Measurements from ENCODE around the gene CSNK1G2.

The CSNK1G2 gene

DNA sequence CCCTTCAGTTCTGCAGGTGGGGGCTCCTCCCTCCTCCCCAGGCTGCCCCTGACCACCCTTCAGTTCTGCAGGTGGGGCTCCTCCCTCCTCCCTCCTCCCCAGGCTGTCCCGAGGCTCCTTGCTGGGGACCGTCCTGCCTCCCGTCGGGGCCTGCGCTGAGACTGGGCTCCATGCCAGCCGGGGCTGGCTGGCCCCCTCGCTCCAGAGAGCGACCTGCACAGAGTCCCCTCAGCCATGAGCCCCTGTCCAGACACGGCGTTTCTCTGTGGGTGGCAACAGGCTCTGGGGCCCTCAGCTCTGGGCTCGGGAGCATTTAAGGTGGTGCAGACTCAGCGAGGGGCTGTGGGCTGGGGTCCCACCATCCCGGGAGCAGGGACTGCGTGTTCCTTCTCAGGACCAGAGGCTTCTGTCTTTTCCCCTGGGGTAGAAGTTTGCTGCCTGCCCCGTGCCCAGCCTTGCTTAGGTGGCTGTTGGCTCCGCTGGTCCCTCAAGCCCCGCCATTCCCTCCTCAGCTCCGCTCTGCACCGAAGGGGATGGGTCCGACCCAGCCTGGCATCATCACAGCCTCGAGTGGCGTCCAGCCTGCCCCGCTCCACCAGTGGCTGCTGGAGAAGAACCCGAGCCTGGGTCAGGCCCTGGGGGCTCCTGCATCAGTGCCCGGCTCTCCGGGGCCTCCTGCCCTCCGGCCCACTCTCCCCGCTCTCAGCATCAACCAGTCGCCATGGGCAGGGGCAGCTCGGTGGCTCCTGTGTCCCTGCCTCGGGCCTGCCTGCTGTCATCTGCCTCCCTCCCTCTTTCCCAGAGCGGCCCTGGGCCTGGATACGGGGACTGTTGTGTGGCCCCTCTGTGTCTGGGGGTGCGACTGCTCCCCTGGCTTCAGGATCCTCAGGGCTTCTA, 27.6 kb downstream of the CSNK1G2 start:
- no peak for DNase-seq (ENCODE audit: low read depth)

DNA sequence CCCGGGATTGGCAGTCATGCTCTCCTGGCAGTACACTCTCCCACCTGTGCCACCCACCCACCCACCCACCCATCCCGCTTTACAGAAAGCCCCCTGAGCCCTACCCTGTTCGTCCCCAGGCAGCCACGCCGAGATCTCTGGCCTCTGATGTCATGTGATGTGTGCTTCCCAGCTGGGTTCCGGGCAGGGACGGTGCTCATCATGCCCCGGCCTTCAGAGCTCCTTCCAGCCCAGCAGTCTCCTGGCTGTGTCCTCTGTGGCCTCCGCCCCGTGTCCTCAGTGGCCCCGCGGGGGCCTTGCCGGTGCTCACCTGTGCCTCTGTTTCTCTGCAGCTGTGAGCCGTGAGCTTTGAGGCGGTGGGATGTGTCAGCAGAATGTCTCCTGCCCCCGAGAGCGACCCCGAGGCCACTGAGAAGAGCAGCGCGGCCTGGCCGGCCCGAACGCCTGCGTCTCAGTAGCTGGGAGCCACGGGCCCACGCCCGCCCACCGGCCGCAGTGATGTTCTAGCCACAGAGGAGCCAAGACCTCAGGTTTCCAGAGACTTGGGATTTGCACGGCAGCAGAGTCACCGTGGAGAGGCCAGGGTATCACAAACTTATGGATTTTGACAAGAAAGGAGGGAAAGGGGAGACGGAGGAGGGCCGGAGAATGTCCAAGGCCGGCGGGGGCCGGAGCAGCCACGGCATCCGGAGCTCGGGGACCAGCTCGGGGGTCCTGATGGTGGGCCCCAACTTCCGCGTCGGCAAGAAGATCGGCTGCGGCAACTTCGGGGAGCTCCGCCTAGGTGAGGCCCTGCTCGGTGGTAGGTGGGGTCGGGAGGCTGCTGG, 28.4 kb downstream of the CSNK1G2 start:
- DNase-seq (ENCODE audit: low read depth), result no peak

DNA sequence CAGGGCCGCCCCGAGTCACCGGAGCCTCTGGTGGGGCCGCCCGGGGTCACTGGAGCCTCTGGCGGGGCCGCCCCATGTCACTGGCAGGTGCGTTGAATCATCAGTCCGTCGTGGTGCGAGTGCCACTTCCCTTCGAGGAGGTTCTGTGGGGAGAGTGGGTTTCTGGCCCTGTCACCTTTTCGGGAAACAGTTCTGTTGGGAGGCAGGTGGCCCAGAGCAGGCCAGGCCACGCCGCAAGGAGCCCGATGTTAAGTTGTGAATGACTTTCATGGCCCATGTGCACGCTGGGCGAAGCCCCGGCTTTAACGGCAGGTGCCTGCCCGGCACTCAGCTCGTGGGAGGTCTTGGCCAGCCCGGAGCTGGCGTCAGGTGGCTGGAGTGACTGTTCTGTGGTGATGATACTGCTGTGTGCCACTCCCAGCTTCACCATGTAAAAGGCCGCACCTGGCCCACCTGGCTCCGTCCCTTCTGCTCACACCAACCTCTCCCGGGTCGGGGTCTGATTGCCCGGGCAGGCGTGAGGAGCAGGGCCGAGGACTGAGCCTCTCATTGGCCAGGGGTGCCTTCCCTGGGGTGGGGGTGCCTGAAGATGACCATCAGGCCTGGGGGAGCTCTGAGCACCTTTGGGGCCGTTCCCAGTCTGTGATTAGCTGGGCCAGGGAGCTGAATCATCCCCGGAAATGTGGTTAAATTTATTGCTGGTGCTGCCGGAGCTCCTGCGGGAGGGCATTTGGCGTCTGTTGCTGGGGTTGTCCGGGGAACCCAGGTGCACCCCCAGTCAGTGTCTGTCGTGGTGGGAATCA, 29.2 kb downstream of the CSNK1G2 start:
- no peak for DNase-seq (ENCODE audit: low read depth)

DNA sequence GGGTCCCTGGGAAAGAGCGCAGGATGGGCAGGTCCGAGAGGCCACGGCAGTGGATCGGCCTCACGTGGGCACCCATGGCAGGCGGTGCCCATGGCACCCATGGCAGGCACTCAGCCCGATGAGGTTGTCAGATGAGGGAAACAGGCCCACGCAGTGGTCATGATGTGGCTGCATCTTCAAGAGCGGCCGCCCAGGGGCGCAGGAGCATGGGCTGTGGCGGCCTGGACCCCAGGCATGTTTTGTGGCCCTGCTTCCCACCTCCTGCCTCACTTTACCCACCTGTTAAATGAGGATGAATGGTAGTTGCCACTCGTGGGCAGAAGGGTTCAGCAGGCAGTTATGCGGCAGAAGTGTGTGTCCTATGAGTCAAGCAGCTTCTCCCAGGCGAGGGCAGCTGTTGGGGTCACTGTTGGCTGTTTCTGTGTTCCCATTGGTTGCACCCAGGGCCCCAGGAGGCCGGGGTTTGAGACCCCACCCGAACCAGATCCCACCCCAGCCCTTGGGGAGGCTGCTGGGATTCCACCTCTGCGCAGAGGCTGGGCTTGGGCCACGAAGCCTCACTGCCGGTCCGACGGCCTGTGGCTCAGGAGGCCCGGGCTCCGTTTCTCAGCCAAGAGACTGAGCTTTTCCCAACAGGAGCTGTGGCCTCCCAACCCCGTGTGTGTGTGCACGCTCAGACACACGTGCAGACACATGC, 30.0 kb downstream of the CSNK1G2 start:
- no peak for DNase-seq (ENCODE audit: low read depth)

DNA sequence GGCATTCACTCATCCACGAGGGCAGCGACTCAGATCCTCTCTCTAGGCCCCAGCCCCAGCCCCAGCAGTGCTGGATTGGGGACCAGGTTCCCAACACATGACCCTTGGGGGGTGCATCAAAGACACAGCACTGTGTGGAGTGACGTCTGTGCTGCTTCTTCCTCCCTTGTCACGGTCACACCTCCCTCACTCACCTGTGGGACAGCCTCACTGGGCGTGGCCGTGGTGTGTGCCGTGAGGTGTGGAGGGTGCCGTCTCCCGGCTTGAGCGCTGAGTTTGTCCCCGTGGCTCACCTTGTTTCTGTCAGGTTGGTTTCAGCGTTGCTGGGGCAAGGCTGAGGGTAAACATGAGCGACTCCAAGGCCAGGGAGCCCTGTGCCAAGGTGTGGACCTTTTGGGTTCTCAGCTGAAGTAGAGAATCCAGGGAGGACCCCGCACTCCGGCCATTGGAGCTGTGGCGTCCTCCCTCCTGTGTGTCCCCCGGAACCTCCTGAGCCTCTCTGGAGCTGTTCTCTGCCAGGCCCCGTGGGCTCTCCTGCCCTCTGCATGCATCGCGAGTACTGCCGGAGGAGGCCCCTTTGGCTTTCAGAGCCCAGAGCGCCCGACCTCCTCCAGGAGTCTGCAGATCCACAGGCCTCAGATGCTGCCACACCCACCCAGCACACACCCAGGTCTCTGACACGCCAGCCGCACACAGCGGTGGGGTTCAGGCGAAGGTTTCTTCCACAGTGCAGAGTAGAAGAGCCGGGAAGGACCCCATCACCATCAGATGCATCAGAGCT, 33.6 kb downstream of the CSNK1G2 start:
- no peak for DNase-seq (ENCODE audit: low read depth)

DNA sequence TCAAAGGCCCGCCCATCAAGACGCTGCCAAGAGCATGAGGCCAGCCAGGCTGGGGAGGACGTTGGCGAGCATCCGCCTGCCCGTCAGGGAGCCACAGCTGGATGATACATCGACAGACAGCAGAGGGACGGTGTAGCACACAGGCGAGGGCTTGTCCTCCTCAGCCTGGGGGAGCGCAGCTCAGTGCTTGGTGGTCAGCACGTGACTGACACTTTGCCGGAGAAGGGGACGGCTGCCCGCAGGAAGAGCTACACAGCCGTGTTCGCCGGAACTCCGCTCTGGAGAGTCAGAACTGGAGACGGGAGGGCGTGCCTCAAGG, 34.1 kb downstream of the CSNK1G2 start:
- no peak for DNase-seq (ENCODE audit: low read depth)

DNA sequence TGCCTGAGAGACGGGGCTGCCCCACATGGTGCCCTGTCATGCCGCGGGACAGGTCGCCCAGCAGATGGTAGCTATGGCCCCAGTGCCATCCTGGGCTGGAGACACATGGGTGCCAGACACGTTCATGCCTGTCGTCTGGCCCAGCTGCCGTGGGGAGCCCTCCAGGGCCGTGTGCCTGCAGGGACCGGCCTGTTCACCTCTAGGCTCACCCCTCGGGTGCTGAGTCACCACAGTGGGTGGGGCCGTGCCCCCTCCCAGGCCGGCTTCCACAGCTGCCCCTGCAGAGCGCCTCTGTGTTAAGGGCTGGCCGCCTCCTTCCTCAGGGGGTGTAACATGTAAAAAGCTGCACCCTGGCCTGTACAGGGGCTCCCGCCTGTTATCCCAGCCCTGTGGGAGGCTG, 36.1 kb downstream of the CSNK1G2 start:
- DNase-seq (ENCODE audit: low read depth), result no peak

DNA sequence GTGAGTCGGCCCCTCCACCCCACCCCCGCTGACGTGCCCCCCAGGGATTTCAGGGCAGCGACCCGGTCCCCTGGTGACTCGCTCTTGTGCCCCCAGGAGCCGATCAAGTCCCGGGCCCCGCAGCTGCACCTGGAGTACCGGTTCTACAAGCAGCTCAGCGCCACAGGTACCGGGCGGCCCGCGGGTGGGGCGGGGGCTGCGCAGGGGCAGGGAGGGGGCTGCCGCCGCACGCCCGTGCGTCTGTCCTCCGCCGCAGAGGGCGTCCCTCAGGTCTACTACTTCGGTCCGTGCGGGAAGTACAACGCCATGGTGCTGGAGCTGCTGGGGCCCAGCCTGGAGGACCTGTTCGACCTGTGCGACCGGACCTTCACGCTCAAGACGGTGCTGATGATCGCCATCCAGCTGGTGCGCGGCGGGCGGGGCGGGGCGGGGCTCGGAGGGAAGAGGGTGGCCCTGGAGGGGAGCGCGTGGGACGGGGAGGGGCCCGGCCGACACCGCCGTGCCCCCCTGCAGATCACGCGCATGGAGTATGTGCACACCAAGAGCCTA, 37.4 kb downstream of the CSNK1G2 start:
- DNase-seq (ENCODE audit: low read depth), result no peak

DNA sequence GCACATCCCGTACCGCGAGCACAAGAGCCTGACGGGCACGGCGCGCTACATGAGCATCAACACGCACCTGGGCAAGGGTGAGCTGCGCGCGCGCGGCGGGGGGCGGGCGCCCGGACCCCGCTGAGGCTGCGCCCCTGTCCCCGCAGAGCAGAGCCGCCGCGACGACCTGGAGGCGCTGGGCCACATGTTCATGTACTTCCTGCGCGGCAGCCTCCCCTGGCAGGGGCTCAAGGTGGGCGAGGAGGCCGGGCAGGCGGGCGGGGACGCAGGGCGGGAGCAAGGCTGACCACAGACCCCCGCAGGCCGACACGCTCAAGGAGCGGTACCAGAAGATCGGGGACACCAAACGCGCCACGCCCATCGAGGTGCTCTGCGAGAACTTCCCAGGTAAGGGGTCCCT, 38.0 kb downstream of the CSNK1G2 start:
- DNase-seq (ENCODE audit: low read depth), result no peak

DNA sequence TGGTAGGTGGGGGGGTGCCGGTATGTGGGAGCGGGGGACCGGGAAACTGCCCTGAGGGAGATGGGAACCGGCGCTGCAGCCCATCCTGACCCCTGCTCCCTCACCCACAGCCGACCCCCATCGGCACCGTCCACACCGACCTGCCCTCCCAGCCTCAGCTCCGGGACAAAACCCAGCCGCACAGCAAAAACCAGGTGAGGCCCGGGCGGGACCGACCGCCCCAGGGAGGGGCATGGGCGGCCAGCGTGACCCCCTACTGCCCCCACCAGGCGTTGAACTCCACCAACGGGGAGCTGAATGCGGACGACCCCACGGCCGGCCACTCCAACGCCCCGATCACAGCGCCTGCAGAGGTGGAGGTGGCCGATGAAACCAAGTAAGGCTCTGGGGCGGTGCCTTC, 38.7 kb downstream of the CSNK1G2 start:
- DNase-seq (ENCODE audit: low read depth), result no peak

DNA sequence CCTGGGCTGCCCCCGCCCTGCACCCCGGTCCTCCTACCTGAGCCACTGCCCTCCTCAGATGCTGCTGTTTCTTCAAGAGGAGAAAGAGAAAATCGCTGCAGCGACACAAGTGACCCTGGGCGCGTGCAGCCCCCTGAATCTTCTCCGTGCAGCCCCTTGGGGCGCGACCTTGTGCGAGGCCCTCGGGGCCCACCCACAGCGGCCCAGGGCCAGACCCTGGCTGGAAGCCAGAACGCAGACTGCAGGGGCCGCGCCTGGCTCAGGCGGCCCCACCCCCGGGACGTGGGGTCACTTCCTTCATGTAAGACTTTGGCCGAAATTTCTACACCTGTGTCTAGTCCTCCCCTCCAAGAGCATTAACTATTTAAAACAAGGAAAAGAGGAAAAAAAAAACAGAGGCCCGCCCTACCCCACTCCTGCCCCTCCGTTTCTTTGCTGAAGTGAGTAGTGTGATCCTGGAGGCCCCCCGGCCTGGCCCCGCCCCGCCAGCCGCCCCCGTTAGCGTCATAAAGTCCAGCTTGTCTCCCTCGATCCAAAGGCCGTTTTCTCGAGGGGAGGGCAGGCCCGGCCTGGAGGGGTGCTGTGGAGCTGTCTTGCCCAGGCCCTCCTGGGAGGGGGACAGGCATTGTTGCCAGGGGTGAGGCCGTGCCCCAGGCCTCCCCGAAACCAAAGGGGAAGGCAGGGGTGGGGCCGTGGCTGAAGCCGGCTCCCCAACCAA, 39.3 kb downstream of the CSNK1G2 start:
- no peak for DNase-seq (ENCODE audit: low read depth)

DNA sequence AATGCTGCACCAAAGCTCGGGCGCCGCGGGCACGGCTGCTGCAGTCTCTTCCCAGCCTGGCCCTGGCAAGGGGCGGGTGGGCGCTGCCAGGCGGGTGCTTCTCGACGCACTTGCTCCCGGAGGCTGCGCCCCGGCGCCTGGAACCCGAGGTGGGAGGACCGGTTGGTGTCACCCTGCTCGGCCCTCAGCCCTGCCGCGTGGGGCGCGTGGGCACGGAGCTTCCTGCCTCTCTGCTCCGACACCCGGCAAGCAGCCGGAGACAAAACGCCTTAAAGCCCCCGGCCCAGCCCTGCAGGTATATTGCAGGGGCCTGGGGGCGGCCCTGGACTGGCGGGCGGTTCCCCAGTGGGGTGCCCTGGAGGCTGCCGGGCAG, 39.8 kb downstream of the CSNK1G2 start:
- no peak for DNase-seq (ENCODE audit: low read depth)

DNA sequence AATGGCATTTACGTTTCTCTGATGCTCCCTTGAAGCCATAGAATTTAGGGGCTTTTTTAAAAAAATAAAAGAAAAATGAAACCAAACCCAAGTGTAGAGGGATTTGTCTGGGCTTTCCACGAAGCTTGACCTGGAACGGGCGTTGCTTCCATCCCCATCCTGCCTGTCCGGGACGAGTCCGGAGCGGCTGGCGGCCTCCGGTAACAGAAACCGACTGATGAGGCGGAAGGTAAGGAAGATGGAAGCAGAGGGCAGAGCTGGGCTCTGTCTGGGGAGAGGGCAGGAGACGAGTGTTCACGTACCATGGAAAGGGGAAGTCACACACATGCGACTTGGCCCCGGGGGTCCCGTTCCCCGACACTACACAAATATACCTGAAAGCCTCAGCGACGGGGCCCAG, 40.3 kb downstream of the CSNK1G2 start:
- no peak for DNase-seq (ENCODE audit: low read depth)

DNA sequence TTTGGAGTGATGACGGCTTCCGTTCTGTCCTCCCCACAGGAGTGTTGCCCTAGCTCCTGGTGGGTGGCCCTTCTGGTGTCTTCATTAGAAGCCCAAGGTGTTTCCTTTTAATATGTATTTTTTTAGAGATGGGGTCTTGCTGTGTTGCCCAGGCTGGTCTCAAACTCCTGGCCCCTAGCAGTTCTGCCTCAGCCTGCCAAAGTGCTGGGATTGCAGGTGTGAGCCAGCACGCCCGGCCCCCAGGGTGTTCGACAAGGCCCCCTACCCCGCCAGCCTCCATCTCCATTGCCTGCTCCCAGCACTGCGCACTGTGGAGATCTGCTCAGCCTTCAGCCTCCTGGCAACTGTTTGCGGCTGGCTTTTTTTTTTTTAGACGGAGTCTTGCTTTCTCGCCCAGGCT, 43.4 kb downstream of the CSNK1G2 start:
- no peak for DNase-seq (ENCODE audit: low read depth)

DNA sequence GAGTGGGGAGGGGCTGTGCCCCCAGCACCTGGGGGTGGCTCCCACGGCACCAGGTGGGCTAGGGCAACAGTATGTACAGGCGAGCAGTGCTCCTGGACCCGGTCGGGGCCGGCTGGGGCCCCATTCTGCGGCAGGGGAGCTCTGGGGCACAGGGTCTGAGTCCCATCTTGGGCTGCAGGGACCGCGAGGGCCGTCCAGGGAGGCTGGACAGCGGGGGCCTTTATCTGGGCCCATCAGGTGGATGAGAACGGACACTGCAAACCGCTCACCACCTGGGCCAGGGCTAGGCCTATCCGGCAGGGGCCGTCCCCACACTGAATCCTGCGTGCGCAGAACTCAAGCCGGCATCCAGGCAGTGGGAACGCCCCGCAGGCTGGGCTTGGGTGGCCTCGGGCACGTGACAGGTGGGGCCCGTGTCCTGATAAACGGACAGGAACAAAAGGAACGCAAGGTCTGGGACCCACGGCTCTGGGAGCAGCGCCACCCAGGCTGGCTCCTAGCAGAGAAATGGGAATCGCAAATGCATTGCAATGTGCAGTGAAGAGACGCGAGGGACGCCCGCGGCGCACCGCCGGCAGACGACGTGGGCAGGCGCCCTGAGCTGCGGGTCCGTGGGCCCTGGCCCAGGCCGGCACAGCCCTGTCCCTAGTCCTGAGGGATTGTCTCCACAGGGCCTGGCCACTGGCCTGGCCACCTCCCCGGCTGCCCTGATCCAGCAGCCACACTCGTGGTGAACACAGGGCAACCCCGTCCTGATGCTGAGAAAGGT, 44.8 kb downstream of the CSNK1G2 start:
- no peak for DNase-seq (ENCODE audit: low read depth)

DNA sequence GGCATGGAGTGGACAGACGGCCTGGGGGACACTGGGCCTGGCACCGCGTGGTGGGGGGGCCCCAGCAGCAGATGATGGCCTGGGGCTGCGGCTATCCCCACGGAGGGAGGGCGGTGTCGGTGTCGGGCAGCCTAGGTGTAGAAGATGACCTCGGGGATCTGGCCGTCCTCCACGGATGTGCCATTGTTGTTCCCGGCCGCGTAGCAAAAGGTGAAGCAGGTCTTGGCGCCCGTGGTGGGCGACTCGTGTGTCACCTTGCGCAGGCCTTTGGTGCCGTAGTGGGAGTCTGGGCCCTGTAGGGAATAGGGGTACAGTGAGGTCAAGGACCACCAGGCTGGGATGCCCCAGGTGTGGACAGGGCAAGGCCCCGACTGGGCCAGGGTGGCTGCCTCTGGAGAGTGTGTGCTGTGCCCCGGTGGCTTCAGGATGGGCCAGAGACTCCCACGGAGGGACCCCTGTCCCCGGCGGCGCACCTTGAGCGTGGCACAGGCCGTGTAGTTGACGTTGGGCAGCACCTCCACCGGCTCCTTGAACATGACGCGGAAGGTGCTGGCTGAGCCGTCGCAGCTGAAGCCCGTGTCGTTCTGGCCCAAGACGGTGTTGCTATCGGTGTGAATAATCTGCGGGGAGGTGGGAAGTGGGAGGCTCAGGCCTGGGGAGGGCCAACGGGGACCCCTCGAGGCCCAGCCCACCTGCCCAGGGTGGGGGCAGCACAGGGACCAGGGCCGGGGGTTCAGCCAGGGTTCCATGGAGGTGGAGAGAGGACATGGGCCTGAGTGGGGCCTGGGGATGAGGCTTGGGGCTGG, 45.6 kb downstream of the CSNK1G2 start:
- DNase-seq (ENCODE audit: low read depth), result no peak

DNA sequence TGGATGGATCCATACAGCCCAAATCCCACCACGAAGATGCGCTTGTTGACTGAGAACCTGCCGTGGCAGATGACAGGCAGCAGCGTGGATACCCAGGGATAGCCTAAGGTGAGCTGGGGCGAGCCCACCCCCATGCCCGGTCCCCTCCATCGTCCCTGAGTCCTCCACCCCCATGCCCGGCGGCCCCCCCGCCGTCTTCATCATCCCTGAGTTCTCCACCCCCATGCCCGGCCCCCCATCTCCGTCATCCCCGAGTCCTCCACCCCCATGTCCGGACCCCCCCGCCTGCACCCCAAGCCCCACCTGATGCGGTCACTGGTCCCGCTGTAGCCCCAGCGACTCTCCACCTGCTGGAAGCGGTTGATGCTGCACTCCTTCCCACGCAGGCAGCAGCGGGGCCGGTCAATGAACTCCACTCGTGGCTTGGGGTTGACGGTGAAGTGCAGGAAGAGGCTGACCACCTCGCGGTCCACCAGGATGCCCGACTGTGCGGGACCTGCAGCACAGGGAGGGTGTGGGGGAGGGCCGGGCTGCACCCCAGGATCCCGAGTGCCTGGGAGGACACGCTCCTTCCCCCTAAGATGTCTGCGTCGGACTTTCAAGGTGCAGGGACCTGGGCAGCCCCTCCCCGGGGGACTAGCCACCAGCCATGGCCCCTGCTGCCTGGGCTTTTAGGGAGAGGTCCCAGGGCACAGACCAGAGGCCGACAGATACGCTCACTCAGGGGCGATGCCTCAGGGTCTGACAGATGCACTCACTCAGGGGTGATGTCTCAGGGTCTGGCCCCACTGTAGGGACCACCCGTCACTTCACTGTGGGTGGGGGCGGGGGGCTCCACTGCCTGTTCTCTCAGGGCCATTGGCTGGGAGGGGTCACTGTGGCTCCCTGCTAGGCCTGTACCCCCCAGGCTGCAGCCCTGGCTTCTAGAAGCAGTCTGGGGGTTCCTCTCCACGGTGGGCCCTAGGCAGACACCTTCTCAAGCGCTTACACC, 46.5 kb downstream of the CSNK1G2 start:
- no peak for DNase-seq (ENCODE audit: low read depth)

Data from stimulated activated CD8-positive, alpha-beta memory T cell treated with anti-CD3 and anti-CD28 coated beads, Interleukin-7, amount 100 ng/mL, for 24 hours (primary cell).